NT2/D1 (cell line): ENCODE measurements around the gene BHLHE41.

Experiments
- DNase-seq: peaks from one replicate; pipeline ENCODE4 v3.0.0-alpha.2; 2011; ENCODE audit warnings: low read depth, low spot score
- H3K27me3 ChIP-seq: 2 replicates; pipeline ENCODE4 v1.6.0; 2011; ENCODE audit warnings: mild to moderate bottlenecking; ENCODE audit not compliant: insufficient read length, insufficient read depth
- H3K36me3 ChIP-seq: 2 replicates; pipeline ENCODE4 v1.6.1; 2011; ENCODE audit warnings: mild to moderate bottlenecking, low read length, mixed read lengths; ENCODE audit not compliant: insufficient read depth, insufficient read length
- H3K4me1 ChIP-seq: 2 replicates; pipeline ENCODE4 v1.5.1; 2011; ENCODE audit not compliant: insufficient read depth, insufficient read length
- H3K4me3 ChIP-seq: 2 replicates; pipeline ENCODE4 v1.5.1; 2011; ENCODE audit warnings: low read depth; ENCODE audit not compliant: insufficient read length
- H3K9ac ChIP-seq: 2 replicates; pipeline ENCODE4 v1.6.0; 2011; ENCODE audit warnings: low read depth; ENCODE audit not compliant: insufficient read length
- H3K9me3 ChIP-seq: 2 replicates; pipeline ENCODE4 v1.5.1; 2011; ENCODE audit warnings: mild to moderate bottlenecking, low read length; ENCODE audit not compliant: insufficient read depth
- SUZ12 ChIP-seq: IDR thresholded peaks from 2 replicates; pipeline ENCODE4 v1.6.1; 2011; ENCODE audit not compliant: insufficient read length, insufficient read depth; ENCODE audit errors: extremely low read depth
- YY1 ChIP-seq: IDR thresholded peaks from 2 replicates; pipeline ENCODE4 v1.6.1; 2011; ENCODE audit not compliant: insufficient read length, insufficient read depth
- ZNF274 ChIP-seq: IDR thresholded peaks from 2 replicates; pipeline ENCODE4 v1.6.1; 2011; ENCODE audit warnings: mild to moderate bottlenecking, low read depth, low read length

BHLHE41 gene

GRCh38 chr12:26088998-26089397 is 35.8 kb downstream of the BHLHE41 start:
- H3K4me1 ChIP-seq, result no peaks in the 10 kb centered on the region
- no peak for TF ChIP-seq YY1
- TF ChIP-seq ZNF274, result no peak
- TF ChIP-seq SUZ12, result no peak
- H3K27me3 ChIP-seq, result no peaks in the 10 kb centered on the region
- no peak overlapping the region for H3K4me3 ChIP-seq
- no peak overlapping the region for H3K9ac ChIP-seq
- no peak for DNase-seq
- no peaks in the 10 kb centered on the region for H3K9me3 ChIP-seq
- H3K36me3 ChIP-seq, result no peaks in the 10 kb centered on the region

GRCh38 chr12:26086936-26087335 is 37.9 kb downstream of the BHLHE41 start:
- Histone ChIP-seq H3K27me3 (no peaks in the 10 kb centered on the region), H3K9ac (no peak overlapping the region), H3K9me3 (peaks cover 7% of the 10 kb centered on the region; the same call in 1 of the 2 replicates), H3K4me1 (no peaks in the 10 kb centered on the region), H3K4me3 (no peak overlapping the region), H3K36me3 (no peaks in the 10 kb centered on the region)
- TF ChIP-seq ZNF274 (no peak), YY1 (no peak), SUZ12 (no peak)
- no peak for DNase-seq

GRCh38 chr12:26080911-26081310 is 43.9 kb downstream of the BHLHE41 start:
- Histone ChIP-seq H3K9me3 (peaks cover 26% of the 10 kb centered on the region), H3K4me1 (no peaks in the 10 kb centered on the region), H3K27me3 (no peaks in the 10 kb centered on the region), H3K9ac (no peak overlapping the region), H3K36me3 (no peaks in the 10 kb centered on the region), H3K4me3 (no peak overlapping the region)
- TF ChIP-seq SUZ12, result no peak
- TF ChIP-seq YY1, result no peak
- TF ChIP-seq ZNF274, result no peak
- no peak for DNase-seq

- no peak for DNase-seq
- H3K9ac ChIP-seq, result no peak overlapping the region
- H3K9me3 ChIP-seq, result peaks cover 26% of the 10 kb centered on the region
- no peak overlapping the region for H3K4me3 ChIP-seq
- H3K27me3 ChIP-seq, result no peaks in the 10 kb centered on the region
- H3K4me1 ChIP-seq, result no peaks in the 10 kb centered on the region
- H3K36me3 ChIP-seq, result no peaks in the 10 kb centered on the region
- TF ChIP-seq ZNF274 (no peak), YY1 (no peak), SUZ12 (no peak)
Measured at GRCh38 chr12:26077915-26078702, 46.7 kb downstream of the BHLHE41 start.
